Measurements from ENCODE around the gene IL16. TPM values are rescaled to one million over a fixed set of nuclear protein-coding genes. Genes with fewer than 3 reads are reported as not detected.

IL16 gene
- total and polyA plus RNA-seq, 10 donors, result 93.9 to 159 (median 128) TPM

DNA sequence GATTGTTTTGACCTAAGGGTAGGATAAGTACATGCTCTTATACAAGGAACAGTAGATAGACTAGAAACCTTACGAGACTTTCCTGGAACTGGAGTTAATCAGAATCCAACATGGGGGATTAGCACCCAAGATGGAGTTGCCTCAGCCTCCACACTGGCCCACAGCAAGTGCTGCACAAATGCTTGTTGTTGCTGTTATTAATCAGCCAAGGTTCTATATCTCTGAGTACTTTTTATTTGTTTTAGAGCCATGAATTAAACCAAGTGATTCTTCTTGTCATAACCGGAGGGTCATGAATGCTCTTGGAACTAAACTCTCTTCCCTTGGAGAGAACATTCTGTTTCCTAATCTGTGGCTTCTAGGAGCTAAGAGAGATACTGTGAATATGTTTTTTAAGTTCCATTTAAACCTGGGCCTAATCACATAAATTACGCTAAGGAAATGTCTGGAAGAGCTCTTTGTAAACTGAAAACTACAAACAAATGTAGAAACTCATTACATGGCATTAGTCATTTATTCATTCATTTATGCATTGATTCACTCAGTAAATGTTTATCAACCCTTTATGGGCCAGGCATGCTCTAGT, 5.7 kb upstream of the IL16 start:
- H3K36me3 ChIP-seq, result no peaks in the 10 kb centered on the region
- TF ChIP-seq CTCF (IDR thresholded peaks at IDR 0.05 in 8 of 11, conservative IDR thresholded peaks at IDR 0.05 in 3 of 11) (no peak), POLR2A (IDR thresholded peaks at IDR 0.05) (no peak), POLR2AphosphoS5 (IDR thresholded peaks at IDR 0.05) (no peak)
- intact Hi-C loops (cut with DNase I; ENCODE audit: low total_unique reads), result no loop called here
- no peak overlapping the region for H3K4me3 ChIP-seq
- WGBS, 5 donors, result 79 to 95% (median 91%) methylated on average over 3 of the region's 3 CpGs
- H3K27me3 ChIP-seq (replicated peaks in 1 of 7), result no peaks in the 10 kb centered on the region
- peaks cover 0 to 5% (median 0%) of the 10 kb centered on the region in 6 donors for H3K4me1 ChIP-seq
- no peak for DNase-seq
- peak overlapping the region in 5 of 8 donors; percentile 50 to 74 (median 60) for H3K27ac ChIP-seq
- no peaks in the 10 kb centered on the region for H3K9me3 ChIP-seq

DNA sequence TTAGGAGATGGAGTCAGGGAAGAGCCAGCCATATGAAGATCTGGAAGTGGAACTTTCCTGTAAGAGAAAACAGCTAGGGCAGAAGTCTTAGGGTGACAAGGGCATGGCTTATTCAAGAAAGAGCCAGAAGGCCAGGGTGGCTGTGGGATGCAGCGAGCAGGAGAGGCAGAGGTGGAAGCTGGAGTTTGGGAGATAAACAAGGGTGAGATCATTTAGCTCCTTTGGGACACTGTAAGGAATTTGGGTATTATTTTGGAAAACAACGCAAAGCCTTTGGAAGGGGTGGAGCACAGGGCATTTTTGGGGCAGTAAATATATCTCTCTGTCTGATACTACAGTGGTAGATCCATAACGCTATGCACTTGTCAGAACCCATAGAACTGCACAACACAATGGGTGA, 5.0 kb upstream of the IL16 start:
- TF ChIP-seq CTCF (IDR thresholded peaks at IDR 0.05 in 8 of 11, conservative IDR thresholded peaks at IDR 0.05 in 3 of 11) (no peak), POLR2A (IDR thresholded peaks at IDR 0.05) (no peak), POLR2AphosphoS5 (IDR thresholded peaks at IDR 0.05) (no peak)
- H3K27ac ChIP-seq, result peak overlapping the region in 3 of 8 donors; percentile 25 to 74 (median 64)
- intact Hi-C loops (cut with DNase I; ENCODE audit: low total_unique reads), result no loop called here
- no peak for DNase-seq
- H3K4me3 ChIP-seq, result no peak overlapping the region
- 87 to 93% (median 89%) methylated on average over 3 of the region's 3 CpGs for WGBS, 5 donors
- H3K36me3 ChIP-seq, result no peaks in the 10 kb centered on the region
- peaks cover 0 to 5% (median 0%) of the 10 kb centered on the region in 6 donors for H3K4me1 ChIP-seq
- no peaks in the 10 kb centered on the region for H3K27me3 ChIP-seq (replicated peaks in 1 of 7)
- no peaks in the 10 kb centered on the region for H3K9me3 ChIP-seq

GRCh38 chr15:81194723-81195122, 2.0 kb upstream of the IL16 start:
- TF ChIP-seq POLR2A (IDR thresholded peaks at IDR 0.05), result no peak
- TF ChIP-seq POLR2AphosphoS5 (IDR thresholded peaks at IDR 0.05), result no peak
- no peak for TF ChIP-seq CTCF (IDR thresholded peaks at IDR 0.05 in 8 of 11, conservative IDR thresholded peaks at IDR 0.05 in 3 of 11)
- Histone ChIP-seq H3K4me1 (peaks cover 0 to 5% (median 0%) of the 10 kb centered on the region in 6 donors), H3K27ac (no peak overlapping the region), H3K4me3 (no peak overlapping the region), H3K36me3 (no peaks in the 10 kb centered on the region), H3K9me3 (no peaks in the 10 kb centered on the region), H3K27me3 (replicated peaks in 1 of 7) (no peaks in the 10 kb centered on the region)
- intact Hi-C loops (cut with DNase I; ENCODE audit: low total_unique reads), result no loop called here
- 47 to 68% (median 64%) methylated on average over 5 of the region's 5 CpGs for WGBS, 5 donors
- DNase-seq, result no peak

DNA sequence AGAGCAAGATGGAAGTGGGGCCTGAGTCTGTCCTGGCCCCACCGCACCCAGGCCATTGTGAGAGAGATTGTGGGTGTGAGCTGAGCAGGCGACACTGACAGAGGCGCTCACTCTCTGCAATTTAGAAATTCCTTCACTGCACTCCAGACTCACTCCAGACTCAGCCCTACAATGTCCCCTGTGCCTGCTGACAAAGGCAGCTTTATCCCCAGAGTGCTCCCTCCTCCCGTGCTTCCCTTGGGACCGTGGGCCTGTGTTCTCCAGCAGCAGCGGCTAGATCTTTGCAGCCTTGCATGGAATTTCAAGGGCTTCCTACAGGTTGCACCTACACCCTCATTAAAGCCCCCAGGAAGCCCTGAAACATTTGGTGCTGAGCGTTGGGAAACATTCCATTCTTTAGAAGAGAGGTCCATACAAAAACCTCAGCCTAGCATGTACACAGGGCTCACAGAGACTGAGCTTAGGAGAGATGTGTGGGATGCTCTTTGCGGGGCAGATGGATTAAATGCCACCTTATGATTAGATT, 1.3 kb upstream of the IL16 start:
- 77 to 96% (median 89%) methylated on average over 6 to 8 of the region's 8 CpGs for WGBS, 5 donors
- Histone ChIP-seq H3K27me3 (replicated peaks in 1 of 7) (no peaks in the 10 kb centered on the region), H3K9me3 (no peaks in the 10 kb centered on the region), H3K36me3 (no peaks in the 10 kb centered on the region), H3K27ac (no peak overlapping the region), H3K4me1 (no peaks in the 10 kb centered on the region), H3K4me3 (no peak overlapping the region)
- no peak for TF ChIP-seq POLR2A (IDR thresholded peaks at IDR 0.05)
- no peak for DNase-seq
- intact Hi-C loops (cut with DNase I; ENCODE audit: low total_unique reads), result no loop called here
